ENCODE data around the gene BAZ2B. TPM values are rescaled to one million over a fixed set of nuclear protein-coding genes. Genes with fewer than 3 reads are reported as not detected.

BAZ2B gene
- total and polyA plus RNA-seq, 9 of the 15 experiments (the other 6 are each of a cell fraction or from before 2014, with no cell fraction given): 7.5 to 38.6 (median 19.8) TPM

- in situ Hi-C loops (cut with MboI): no loop called here
Measured at GRCh38 chr2:159275111-159275510, 341.2 kb downstream of the BAZ2B start.

More at GRCh38 chr2:159275111-159275510, 341.2 kb downstream of the BAZ2B start:
- Histone ChIP-seq H3K36me3 (ENCODE audit: control insufficient read depth, insufficient read depth, low read length) (peaks cover 29% of the 10 kb centered on the region; the same call in 1 of the 3 replicates), H4K20me1 (replicated peaks; ENCODE audit: control insufficient read depth, insufficient read depth, low read length) (no peaks in the 10 kb centered on the region), H3K27ac (ENCODE audit: extremely low read depth, low read depth, low read length) (no peak overlapping the region), H3K79me2 (ENCODE audit: control insufficient read depth, insufficient read depth, low read length) (no peaks in the 10 kb centered on the region), H3K9me3 (replicated peaks; ENCODE audit: control insufficient read depth, insufficient read depth, low read depth, low read length) (no peaks in the 10 kb centered on the region), H3K9ac (ENCODE audit: insufficient read depth in 1 of 2, low read depth in 2 of 2, low read length in 2 of 2) (no peak overlapping the region), H2AFZ (ENCODE audit: low read depth, low read length) (no peak overlapping the region), H3K9me1 (ENCODE audit: control insufficient read depth, insufficient read depth, low read length) (no peaks in the 10 kb centered on the region), H3K4me1 (replicated peaks in 1 of 2; ENCODE audit: control insufficient read depth in 2 of 2, insufficient read depth in 2 of 2, low read length in 2 of 2) (peaks cover 0 to 6% of the 10 kb centered on the region in 2 experiments; a peak in 2 of 5 replicates), H3K27me3 (ENCODE audit: control insufficient read depth in 2 of 2, insufficient read depth in 2 of 2, low read length in 2 of 2) (no peaks in the 10 kb centered on the region), H3K4me3 (no peak overlapping the region), H3K4me2 (ENCODE audit: insufficient read depth, low read length) (no peak overlapping the region)
- no peak for DNase-seq (ENCODE audit: extremely low read depth in 1 of 4, low spot score in 3 of 4)
- no peak for ATAC-seq
- no peak for FAIRE-seq
- CTCF ChIA-PET (ENCODE audit: low intra/inter-chr PET ratio): no interaction called here
- TF ChIP-seq PYGO2 (tag; IDR thresholded peaks at IDR 0.05) (no peak), CREB5 (CRISPR knock-in tag; IDR thresholded peaks at IDR 0.05) (no peak), DIDO1 (tag; IDR thresholded peaks at IDR 0.05; ENCODE audit: low read depth) (no peak), TFAM (CRISPR knock-in tag; conservative IDR thresholded peaks at IDR 0.05) (no peak), ZNF655 (CRISPR knock-in tag; IDR thresholded peaks at IDR 0.05) (no peak), ZNF436 (CRISPR knock-in tag; IDR thresholded peaks at IDR 0.05) (no peak), CC2D1A (IDR thresholded peaks at IDR 0.05) (no peak), TRIM25 (IDR thresholded peaks at IDR 0.05; ENCODE audit: borderline replicate concordance) (no peak), CREBBP (IDR thresholded peaks at IDR 0.05; ENCODE audit: low read depth, low read length) (no peak), ZNF740 (CRISPR knock-in tag; IDR thresholded peaks at IDR 0.05) (no peak), ZNF740 (tag; IDR thresholded peaks at IDR 0.05) (no peak), ZBTB5 (IDR thresholded peaks at IDR 0.05) (no peak), MCM5 (IDR thresholded peaks at IDR 0.05; ENCODE audit: low read depth) (no peak), BACH1 (tag; IDR thresholded peaks at IDR 0.05) (no peak), GATAD2A (IDR thresholded peaks at IDR 0.05) (no peak), MCM7 (IDR thresholded peaks at IDR 0.05) (no peak), LCOR (CRISPR knock-in tag; IDR thresholded peaks at IDR 0.05) (no peak)
- intact Hi-C loops (cut with micrococcal nuclease): no loop called here
- 80% methylated on average over 1 of the region's 1 CpG for WGBS (ENCODE audit: insufficient coverage, low coverage, missing lambda C conversion rate)
- no TSS peak for BruUV-seq (replicated peaks)
- POLR2A ChIA-PET: interaction anchor here (1.5 kb wide), 2 partner anchors 8 to 12 kb away, joined by 3 to 5 read pairs; no protein-coding TSS in a partner anchor

Data from K562 (cell line).